Subcutaneous adipose tissue (tissue), 4 donors: Measurements from ENCODE around the gene DMD. TPM values are rescaled to one million over a fixed set of nuclear protein-coding genes. Genes with fewer than 3 reads are reported as not detected.

ENCODE experiments used
- CTCF ChIP-seq: fragments of 450-650 bp; IDR thresholded peaks from one replicate; pipeline ENCODE4 v1.5.1; 2016; ENCODE audit warnings: low read depth, mild to moderate bottlenecking, control low read depth, antibody characterized with exemption, moderate library complexity
- total RNA-seq, 4 donors: library from RNA; depleted of rRNA; stranded (reverse); fragments of >200 nt; gene quantifications; one replicate each; pipeline ENCODE4 v1.1.0, GENCODE V29; 2016

DMD gene
- total RNA-seq, 4 donors from 2014 or later: 35.7 to 87.2 (median 72.1) TPM

GRCh38 chrX:31521941-31522340 is 1689.4 kb downstream of the DMD start:
- TF ChIP-seq CTCF: no peak

- TF ChIP-seq CTCF: no peak
Observed at GRCh38 chrX:31516527-31516926, 1694.8 kb downstream of the DMD start.

- TF ChIP-seq CTCF: no peak
Observed at GRCh38 chrX:31508338-31508737, 1703.0 kb downstream of the DMD start.

- no peak for TF ChIP-seq CTCF
Observed at GRCh38 chrX:31506928-31507327, 1704.4 kb downstream of the DMD start.

- TF ChIP-seq CTCF: no peak
Observed at GRCh38 chrX:31506360-31506759, 1705.0 kb downstream of the DMD start.

GRCh38 chrX:31500921-31501320 is 1710.4 kb downstream of the DMD start:
- no peak for TF ChIP-seq CTCF

GRCh38 chrX:31499109-31499508 is 1712.2 kb downstream of the DMD start:
- no peak for TF ChIP-seq CTCF
